Stimulated activated CD4-positive, alpha-beta T cell treated with anti-CD3 and anti-CD28 coated beads, Interleukin-1b, Interleukin-23, amount 100 ng/mL, for 1 hour (primary cell): ENCODE data around the gene SEC22B.
"Not testable (repeated sequence)": the region's sequence is repeated elsewhere in the genome, so short reads cannot be mapped to it uniquely, and the experiment has no call there.

Experiments
- DNase-seq, 2 donors: peaks; one replicate each; pipeline ENCODE4 v3.0.0-alpha.2; 2020; ENCODE audit warnings: low read depth in 2 of 2

Gene SEC22B

DNA sequence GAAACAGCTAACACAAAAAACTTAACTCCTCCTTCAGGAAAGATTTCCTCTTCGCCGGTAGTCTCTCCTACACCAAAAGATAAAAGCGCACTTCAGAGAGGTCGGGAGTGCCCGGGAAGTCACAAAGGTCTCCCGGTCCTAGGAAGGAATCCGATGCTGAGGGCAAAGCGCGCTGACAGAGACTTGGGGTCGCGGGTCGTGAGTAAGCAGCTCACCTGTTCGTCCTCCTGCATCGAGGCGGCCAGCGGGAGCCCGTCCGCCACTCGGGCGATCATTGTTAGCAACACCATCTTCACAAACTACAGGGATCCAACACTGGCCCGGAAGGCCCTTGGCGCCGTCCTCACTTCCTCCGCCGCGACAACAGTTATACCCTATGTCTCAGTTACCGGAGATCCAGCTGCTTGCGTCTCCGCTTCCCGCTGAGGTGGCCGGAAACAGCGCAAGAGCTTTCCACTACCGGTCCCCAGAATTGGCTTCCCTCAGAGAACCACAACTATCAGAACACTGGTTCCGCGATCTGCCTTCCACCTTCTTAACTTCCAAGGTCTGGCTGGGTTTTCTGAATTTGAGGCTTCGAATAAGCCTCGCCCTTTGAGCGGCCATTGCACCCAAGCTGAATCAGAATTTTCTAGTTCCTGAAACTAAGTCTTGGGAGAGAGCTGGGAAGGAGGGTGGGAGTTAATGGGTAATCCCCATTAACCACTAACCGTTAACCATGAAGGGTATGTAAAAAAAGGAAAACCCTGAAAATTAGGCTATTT lies at the start of gene SEC22B:
TSS of gene SEC22B (minus strand) at position 429 of the 764 bp plus-strand sequence. CDS start at position 290, 139 bp downstream.
- peak; percentile 70 to 71 for DNase-seq

DNA sequence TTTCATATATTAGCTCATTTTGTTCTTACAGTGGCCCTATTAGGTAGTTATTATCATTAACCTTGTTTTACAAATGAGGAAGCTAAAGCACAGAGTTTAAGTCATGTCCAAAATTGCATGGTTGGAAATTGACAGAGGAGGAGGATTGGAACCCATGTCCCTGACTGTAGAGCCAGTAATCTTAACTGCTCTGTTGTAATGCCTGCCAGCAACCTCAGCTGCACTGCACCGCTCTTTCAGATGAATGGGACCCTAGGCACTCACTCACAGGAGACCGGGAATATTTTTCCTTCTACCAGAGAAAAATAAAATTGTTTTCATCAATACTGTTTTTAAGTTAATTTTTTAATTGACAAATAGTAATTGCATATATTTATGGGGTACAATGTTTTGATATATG lies 41.6 kb upstream of the SEC22B start:
- DNase-seq = not testable (repeated sequence)

DNA sequence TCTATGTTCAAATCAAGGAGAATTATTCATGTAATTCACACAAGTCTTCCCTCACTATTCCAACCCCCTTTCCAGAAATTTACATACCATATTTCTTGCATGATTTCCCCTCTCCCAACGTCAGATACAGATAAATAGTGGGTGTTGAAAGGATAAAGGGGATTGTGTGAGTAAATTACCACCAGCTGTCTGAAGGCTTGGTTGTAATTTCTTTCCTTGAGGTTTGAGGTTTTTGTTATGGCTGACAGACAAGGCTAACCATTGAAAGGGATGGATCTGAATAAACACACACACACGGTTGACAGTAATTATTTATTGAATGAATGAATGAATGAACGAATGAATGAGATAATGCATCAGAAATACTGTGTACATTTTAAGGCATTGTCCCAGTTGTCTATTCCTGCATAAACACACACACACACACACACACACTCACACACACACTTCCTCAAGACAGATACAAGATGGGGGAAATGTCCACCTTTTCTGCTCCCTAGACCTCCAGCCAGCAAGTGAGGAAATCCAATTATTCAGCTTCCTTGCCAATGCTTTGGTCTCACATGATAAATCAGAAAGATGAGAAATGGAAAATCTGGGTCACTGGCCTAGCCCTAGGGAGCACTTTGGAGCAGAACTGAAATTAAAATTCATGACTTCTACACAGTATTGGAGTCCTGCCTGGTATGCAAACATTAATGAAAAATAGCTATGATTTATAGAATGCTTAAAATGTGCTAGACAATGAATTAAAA lies 41.0 kb upstream of the SEC22B start:
- not testable (repeated sequence) for DNase-seq

DNA sequence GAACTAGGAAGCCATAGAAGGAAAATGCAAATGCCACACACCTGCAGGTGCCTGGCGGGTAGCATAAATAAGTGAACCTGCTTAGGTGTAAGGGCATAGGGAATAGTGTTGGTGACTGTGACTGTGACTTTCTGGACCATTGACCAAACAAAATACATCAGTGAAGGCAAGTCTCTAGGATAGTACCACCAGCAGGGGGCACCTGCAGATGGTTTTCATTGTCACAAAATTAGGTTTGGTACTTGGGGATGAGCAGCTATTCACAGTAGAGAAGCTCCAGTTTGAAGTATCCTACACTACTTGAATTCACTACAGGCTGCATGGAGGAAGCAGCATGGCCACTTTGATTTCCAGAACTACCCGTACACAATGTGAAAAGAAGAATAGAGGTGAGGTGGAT lies 37.3 kb upstream of the SEC22B start:
- DNase-seq = not testable (repeated sequence)

DNA sequence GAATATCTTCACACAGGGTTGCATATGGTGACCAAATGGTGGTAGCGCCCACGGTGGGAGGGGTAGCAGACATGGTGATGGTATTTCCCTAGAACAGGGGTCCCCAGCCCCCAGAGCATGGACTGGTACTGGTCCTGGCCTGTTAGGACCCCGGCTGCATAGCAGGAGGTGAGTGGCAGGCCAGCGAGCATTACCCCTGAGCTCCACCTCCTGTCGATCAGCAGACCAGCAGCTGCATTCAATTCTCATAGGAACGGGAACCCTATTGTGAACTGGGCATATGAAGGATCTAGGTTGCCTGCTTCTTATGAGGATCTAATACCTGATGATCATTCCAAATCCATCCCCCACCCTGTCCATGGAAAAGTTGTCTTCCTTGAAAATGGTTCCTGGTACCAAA lies 34.4 kb upstream of the SEC22B start:
- DNase-seq = not testable (repeated sequence)

DNA sequence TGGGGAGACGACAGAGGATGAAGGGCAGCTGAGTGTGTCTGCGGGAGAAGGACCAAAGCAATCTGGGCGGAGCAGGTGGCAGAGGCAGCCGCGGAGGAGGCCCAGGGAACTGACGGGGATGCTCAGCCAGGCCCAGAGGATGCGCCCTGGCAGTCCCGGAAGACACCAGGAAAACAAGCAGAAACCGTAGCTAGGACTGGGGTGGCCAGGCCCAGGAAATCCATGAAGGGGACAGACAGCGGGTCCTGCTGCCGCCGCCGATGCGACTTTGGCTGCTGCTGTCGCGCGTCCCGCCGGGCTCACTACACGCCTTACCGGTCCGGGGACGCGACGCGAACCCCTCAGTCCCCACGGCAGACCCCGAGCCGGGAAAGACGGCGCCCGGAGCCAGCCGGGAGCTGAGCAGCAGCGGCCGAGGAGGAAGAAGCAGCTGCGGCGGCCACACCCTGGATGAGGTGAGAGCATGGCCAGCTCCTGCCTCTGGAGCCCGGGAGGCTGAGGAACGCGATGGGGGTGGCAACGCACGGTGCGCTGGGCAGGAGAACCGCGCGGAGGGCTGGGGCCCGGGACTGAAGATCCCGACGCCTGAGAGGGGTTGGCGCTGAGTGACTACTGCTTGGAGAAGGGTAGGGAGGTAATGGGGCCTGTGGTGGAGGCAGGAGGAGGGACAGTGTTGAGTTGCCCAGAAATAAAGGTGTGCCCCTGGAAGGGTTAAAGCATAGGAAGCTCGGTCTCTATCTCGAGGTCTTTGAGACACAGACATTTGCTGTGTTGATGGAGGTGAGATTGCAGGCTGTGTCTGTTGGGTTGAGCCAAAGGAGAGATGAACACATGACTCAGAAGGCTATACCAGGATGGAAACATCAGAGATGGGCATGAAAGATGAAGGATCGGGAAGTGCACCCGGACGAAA lies 20.8 kb upstream of the SEC22B start:
- not testable (repeated sequence) for DNase-seq

DNA sequence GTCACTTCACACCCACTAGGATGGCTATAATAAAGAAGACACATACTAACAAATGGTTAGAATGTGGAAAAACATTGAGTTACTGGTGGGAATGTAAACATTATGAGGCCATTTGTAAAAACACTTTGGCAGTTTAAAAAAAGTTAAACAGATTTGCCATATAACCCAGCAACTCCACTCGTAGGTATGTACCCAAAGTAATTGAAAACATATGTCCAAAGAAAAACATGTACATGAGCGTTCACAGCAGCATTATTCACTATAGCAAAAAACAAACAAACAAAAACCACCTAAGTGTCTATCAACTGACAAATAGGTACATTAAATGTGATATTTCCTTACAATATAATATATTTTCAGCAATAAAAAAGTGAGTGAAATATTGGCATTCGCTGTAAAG lies 12.3 kb upstream of the SEC22B start:
- DNase-seq = not testable (repeated sequence)

DNA sequence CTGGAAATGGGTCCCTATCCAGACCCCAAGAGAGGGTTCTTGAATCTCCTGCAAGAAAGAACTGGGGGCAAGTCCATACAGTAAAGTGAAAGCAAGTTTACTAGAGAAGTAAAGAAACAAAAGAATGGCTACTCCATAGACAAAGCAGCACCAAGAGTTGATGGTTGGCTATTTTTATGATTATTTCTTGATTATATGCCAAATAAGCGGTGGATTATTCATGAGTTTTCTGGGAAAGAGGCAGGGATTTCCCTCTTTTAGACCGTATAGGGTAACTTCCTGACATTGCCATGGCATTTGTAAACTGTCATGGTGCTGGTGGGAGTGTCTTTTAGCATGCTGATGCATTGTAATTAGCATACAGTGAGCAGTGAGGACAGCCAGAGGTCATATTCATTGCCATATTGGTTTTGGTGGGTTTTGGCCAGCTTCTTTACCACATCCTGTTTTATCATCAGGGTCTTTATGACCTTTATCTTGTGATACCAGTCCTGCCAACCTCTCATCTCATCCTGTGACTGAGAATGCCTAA lies 5.9 kb upstream of the SEC22B start:
- DNase-seq = not testable (repeated sequence)

DNA sequence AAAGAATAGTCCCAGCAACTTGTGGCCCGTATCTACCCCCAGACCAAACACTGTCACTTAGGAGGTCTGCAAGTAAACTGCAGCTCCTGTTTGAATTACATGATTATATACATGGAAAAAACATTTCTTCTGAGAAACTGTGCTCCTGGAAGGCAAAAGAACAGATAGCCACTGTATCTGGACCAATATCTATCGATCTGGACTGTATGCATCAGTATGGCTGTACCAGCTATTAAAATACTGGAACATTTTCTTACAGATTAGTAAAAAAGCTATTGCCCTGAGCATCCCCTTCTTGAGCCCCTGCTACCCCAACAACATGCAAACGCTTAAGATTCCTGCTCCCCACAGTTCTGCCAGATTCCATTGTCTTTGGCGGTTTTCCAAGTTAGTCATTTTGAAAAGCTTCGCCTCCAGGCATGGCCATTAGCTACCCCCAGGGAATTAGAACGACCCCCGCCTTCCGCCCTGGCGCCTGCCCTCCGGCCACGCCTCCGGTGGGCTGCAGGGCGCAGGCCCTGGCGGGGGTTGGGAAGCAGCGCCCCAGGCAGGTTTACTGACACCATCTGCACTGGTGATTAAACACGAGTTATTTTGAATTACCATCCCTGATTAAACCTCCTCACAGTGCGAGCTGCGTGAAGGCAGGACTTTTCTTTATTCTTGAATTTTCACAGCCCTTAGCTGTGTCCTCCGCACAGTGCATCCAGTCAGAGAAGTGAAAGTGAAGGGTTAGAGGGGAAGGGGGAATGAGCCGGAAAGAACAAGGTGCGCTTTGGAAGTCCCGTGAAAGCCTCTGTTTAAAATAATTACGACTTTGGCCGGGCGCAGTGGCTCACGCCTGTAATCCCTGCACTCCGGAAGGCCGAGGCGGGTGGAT lies 3.7 kb upstream of the SEC22B start:
- DNase-seq = not testable (repeated sequence)

DNA sequence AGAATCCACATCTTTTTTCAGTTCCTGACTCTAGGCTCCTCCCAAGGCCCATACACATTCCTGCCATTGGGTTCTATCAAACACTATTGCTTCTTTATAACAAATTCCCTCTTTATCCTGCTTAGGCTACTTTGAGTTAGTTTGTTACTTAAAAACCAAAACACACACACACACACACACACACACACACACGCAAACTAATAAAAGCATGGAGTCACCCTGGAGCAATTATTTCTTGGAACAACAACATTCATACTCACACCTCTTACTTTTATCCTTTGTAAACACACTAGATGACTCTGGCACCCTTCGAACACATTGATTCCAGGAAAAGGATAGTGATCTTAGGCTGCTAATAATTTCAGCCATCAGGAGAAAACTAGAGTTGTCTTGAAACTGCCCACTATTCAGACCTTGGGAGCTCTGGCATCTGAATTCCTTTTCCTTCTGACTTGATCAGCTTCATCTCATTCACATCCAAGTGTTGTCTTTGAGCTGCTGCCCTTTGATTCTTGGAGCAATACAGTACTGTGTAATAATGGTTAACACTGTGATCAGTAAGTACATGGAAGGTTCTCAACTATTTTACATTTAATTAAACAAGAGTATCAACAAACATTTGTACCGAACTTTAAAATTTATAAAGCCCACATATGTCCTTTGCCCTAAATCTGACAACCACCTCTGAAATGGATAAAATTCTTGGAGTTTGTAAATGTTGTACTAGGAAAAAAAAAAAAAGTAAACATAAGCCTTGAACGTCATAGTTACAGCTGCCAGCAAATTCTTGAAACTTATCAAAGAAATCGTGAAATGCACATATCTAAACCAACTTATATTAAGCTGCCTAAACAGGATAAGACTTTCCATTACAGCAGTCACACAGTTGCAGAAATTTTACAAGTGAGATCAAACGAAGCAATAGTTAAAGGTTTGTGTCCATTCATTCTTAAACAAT lies 2.8 kb upstream of the SEC22B start:
- no peak for DNase-seq

DNA sequence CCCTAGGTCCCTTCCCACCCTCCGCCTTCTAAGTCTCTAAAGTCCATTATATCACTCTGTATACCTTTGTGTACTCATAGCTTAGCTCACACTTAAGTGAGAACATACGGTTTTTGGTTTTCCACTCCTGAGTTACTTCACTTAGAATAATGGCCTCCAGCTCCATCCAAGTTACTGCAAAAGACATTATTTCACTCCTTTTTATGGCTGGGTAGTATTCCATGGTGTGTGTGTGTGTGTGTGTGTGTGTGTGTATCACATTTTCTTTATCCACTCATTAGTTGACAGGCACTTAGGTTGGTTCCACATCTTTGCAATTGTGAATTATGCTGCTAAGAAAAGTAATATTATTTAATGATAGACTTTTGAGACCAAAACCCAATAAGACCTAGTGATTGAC lies 1.7 kb upstream of the SEC22B start:
- DNase-seq = not testable (repeated sequence)

DNA sequence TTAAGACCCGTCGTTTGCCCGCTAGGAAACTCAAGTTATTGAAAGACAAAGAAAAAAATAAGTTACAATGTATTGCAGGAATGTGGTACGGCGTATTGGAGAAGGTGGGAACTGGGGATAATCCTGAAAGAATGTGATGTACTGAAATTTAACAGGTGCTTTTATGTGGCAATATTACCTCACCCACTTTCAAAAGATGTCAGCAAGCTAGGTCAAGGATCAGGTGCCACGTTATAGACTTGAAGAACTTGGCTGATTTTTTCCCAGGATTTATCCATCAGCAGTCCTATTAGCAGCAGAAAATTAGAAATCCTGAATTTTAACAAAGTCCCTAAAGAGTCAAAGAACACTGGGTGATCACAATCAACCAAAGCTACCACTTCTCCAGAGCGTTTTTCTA lies 632 bp downstream of the SEC22B start:
- not testable (repeated sequence) for DNase-seq

DNA sequence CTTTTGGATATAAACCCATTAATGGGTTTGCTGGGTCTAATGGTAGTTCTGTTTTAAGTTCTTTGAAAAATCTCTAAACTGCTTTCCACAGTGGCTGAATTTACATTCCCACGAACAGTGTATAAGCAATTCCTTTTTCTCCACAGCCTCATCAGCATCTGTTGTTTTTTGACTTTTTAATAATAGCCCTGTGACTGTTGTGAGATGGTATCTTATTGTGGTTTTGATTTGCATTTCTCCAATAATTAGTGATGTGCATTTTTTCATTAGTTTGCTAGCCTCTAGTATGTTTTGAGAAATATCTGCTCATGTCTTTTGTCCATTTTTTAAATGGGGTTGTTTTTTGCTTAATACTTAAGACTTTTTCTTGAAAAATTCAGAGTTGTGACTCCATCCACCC lies 11.6 kb downstream of the SEC22B start:
- DNase-seq = not testable (repeated sequence)

DNA sequence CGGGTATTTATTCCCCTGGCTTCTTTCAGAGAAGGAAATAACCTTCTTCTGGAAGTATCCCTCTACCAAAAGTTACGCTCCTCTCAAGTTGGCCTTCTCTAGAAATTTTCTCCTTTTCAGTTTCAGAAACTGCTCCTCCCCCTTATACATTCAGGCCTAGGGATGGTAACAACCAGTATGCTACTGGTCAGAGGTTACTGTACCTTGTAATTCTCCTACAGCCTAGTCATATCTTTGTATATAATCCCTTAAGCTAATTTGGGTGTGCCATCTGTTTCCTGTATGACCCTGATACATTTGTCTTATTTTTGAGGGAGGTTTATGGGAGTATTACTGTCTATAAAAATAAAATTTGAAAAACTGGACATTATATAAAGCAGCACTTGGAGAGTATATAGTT lies 14.3 kb downstream of the SEC22B start:
- not testable (repeated sequence) for DNase-seq

DNA sequence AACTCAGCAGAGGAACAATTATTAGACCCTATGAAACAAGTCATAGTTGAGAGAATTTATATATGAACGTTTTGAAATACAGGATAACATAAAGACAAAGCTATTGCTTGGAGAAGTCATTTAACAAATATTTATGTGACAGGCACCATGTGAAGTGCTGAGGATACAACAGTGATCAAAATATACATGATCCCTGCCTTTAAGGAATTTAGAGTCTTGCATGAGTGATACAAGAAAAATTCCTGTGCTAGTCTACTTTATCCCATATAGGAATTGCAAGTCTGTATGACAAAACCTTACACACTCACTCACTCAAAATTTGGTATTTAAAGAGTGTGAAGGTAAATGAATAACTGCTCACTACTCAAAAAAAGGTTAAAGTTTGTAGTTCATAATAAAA lies 17.8 kb downstream of the SEC22B start:
- not testable (repeated sequence) for DNase-seq

DNA sequence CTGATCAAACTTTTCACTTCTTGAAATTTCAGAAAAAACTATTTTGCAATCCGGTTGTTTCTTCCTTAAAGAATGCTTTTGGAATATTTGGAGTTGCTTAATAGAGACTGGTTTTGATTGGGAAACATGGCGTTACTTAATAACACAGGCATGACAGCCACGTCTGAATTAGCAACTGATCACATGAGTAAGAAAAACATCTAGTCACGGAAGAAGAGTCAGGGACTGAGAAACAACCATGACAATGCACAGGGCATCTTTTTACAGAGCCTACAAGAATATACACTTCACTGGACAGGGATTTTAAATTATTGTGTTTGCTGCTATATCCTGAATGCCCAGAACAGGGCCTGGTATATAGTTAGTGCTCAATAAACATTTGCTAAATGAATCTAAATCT lies 18.2 kb downstream of the SEC22B start:
- not testable (repeated sequence) for DNase-seq

DNA sequence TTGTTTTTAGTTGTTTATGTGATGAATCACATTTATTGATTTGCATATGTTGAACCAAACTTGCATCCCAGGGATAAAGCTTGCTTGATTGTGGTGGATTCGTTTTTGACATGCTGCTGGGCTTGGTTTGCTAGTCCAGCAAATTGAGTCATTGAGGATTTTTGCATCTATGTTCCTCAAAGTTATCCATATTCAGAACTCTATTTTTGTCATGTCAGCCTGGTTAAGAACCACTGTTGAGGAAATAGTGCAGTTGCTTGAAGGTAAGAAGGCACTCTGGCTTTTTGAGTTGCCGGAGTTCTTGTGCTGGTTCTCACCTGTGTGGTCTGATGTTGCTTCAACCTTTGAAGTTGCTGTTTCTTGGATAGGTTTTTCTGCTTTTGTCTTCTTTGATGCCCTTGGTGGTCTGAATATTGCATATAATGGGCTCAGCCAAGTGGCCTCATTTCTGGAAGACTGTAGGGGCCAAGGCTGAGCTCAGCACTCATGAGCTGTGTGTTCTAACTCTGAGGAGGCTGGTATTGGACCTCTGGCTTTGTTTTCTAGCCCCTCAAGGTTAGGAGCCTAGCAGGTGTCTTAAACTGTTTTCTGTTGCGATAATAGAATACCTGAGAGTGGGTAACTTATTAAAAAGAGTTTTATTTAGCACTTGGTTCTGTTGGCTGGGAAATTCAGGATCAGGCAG lies 26.0 kb downstream of the SEC22B start:
- not testable (repeated sequence) for DNase-seq

DNA sequence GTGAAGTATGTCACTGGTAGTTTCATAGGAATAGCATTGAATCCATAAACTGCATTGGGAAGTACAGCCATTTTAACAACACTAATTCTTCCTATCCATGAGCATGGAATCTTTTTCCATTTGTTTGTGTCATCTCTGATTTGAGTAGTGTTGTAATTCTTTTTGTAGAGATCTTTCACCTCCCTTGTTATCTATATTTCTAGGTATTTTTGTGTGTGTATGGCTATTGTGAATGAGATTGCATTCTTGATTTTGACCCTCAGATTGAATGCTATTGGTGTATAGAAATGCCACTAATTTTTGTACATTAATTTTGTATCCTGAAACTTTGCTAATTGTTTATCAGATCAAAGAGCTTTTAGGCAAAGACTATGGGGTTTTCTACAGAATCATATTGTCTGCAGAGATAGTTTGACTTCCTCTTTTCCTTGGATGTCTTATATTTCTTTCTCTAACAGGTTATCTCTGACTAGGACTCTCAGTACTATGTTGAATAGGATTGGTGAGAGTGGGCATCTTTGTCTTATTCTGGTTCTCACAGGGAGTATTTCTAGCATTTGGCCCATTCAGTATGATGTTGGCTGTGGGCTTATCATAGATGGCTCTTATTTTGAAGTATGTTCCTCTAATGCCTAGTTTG lies 26.8 kb downstream of the SEC22B start:
- not testable (repeated sequence) for DNase-seq
